ENCODE data around the gene ADAMTS18.

Gene ADAMTS18

DNA sequence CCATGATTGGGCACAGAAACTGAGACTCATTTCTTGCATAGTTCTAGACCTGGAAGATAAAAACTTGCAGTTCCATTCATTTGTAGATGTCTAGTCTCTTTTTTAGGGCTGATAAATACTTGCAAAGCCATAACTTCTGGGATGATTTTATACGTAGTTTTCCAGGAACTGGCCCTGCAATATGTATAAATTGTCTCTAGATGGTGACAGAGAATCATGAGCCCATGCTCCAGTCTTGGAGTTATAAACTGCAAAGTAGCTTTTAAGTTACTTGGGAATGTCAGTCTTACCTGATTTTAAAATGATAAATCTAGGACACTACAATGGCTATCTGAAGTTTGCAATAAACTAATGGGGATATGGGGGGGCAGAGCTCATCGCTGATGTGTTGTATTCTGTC is 3.0 kb upstream of the ADAMTS18 start:
- TF ChIP-seq CTCF (IDR thresholded peaks at IDR 0.05; ENCODE audit: borderline replicate concordance, control extremely low read depth, extremely low read depth, insufficient read depth, missing control alignments), result no peak
- in situ Hi-C loops (cut with MboI; ENCODE audit: low sequenced_read_pairs, unreplicated experiment), result no loop called here
- DNase-seq (ENCODE audit: low spot score), result no peak

- no peak for DNase-seq (ENCODE audit: low spot score)
- in situ Hi-C loops (cut with MboI; ENCODE audit: low sequenced_read_pairs, unreplicated experiment), result no loop called here
- no peak for TF ChIP-seq CTCF (IDR thresholded peaks at IDR 0.05; ENCODE audit: borderline replicate concordance, control extremely low read depth, extremely low read depth, insufficient read depth, missing control alignments)
Observed at GRCh38 chr16:77435272-77435820, 512 bp upstream of the ADAMTS18 start.

DNA sequence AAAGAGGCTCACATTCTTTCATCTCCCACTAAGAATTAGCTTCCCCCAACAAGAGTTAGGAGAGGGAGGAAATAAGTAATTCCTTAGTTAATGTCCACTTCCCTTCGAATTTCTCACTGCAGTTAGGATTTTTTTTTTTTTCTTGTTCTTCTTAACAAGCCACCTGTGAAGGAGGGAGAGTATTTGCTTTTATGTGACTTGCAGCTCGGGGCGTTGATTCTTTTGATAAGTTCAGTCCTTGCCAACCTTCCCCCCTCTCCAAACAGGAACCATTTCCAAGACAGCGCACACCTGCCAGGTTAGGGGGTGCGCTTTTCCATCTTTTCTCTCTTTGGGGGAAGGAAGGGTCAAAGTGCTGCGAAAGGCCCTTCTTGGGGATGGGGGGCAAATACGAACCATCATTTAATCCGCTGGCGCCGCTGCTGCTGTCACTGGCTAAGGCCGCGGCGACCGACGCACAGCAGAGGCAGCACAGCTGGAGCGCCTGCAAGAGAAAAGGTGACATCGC is 758 bp downstream of the ADAMTS18 start:
- DNase-seq (ENCODE audit: low spot score), result no peak
- in situ Hi-C loops (cut with MboI; ENCODE audit: low sequenced_read_pairs, unreplicated experiment), result no loop called here
- TF ChIP-seq CTCF (IDR thresholded peaks at IDR 0.05; ENCODE audit: borderline replicate concordance, control extremely low read depth, extremely low read depth, insufficient read depth, missing control alignments), result no peak

- no peak for TF ChIP-seq CTCF (IDR thresholded peaks at IDR 0.05; ENCODE audit: borderline replicate concordance, control extremely low read depth, extremely low read depth, insufficient read depth, missing control alignments)
- in situ Hi-C loops (cut with MboI; ENCODE audit: low sequenced_read_pairs, unreplicated experiment), result no loop called here
- DNase-seq (ENCODE audit: low spot score), result no peak
Observed at GRCh38 chr16:77433146-77433545, 1.7 kb downstream of the ADAMTS18 start.

DNA sequence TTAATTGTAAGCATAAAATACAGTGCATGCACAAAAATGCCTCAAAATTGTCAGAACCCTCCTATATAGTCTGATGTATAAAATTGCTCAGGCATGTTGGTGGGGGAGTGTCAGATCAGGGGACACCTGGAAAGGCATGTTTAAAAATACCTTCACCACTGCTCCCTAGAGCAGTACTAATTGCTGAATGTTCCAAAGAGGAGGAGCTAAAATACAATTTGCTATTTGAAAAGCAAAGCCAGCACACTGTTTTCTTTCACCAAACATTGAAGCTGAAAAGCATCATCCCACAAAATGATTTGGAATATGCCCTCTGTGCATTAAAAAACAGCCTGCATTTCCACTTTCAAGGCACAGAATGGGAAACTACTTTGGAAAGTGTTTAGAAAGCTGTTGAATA is 2.6 kb downstream of the ADAMTS18 start:
- DNase-seq (ENCODE audit: low spot score), result no peak
- in situ Hi-C loops (cut with MboI; ENCODE audit: low sequenced_read_pairs, unreplicated experiment), result no loop called here
- TF ChIP-seq CTCF (IDR thresholded peaks at IDR 0.05; ENCODE audit: borderline replicate concordance, control extremely low read depth, extremely low read depth, insufficient read depth, missing control alignments), result no peak

- DNase-seq (ENCODE audit: low spot score), result no peak
- in situ Hi-C loops (cut with MboI; ENCODE audit: low sequenced_read_pairs, unreplicated experiment), result no loop called here
- no peak for TF ChIP-seq CTCF (IDR thresholded peaks at IDR 0.05; ENCODE audit: borderline replicate concordance, control extremely low read depth, extremely low read depth, insufficient read depth, missing control alignments)
Observed at GRCh38 chr16:77430787-77431585, 3.8 kb downstream of the ADAMTS18 start.
